Endothelial cell of umbilical vein (primary cell): ENCODE results near the gene CACNA1B. TPM values are rescaled to one million over a fixed set of nuclear protein-coding genes. Genes with fewer than 3 reads are reported as not detected.

Source experiments
- BruUV-seq: library from RNA; stranded (reverse); fragments of 400-500 nt; replicated peaks from 2 replicates; lab custom pipeline; 2021; lab: Mats Ljungman, UMichigan
- CTCF ChIA-PET: fragments of 300-600, 350-600 bp; sonication (Branson Sonifier 250); formaldehyde crosslinking; loops from one replicate; lab custom pipeline; 2021; ENCODE audit warnings: antibody characterized with exemption, inconsistent platforms; lab: Charles Lee
- POLR2A ChIA-PET: fragments of 300-600, 350-600 bp; sonication (Branson Sonifier 250); formaldehyde crosslinking; loops from one replicate; lab custom pipeline; 2021; ENCODE audit warnings: antibody characterized with exemption, inconsistent platforms; lab: Charles Lee
- DNase-seq: peaks from one replicate; pipeline ENCODE4 v3.0.0-alpha.2; 2011; ENCODE audit warnings: low read depth, low spot score
- FAIRE-seq: peaks from 2 replicates; lab custom pipeline; 2011; peaks lifted over from hg19 to GRCh38; lab: Jason Lieb, UNC
- H2AFZ ChIP-seq: 2 replicates; pipeline ENCODE4 v1.6.0; 2012; ENCODE audit warnings: low read depth, low read length, control low read depth, inconsistent platforms
- H3K27ac ChIP-seq: 2 replicates; pipeline ENCODE4 v1.5.1; 2011; ENCODE audit warnings: low read depth, mild to moderate bottlenecking, control low read depth, low read length, moderate library complexity; ENCODE audit not compliant: insufficient read depth
- H3K27me3 ChIP-seq, 2 experiments: 2 replicates each; pipeline versions ENCODE4 v1.6.0 to v1.6.1; 2011; ENCODE audit warnings: low read length in 2 of 2, mixed read lengths in 1 of 2; ENCODE audit not compliant: control insufficient read depth in 2 of 2, insufficient read depth in 2 of 2
- H3K36me3 ChIP-seq, 2 experiments: 2 replicates in 1 of 2; 3 replicates in 1 of 2; pipeline ENCODE4 v1.5.1; 2011; ENCODE audit warnings: low read length in 2 of 2, mild to moderate bottlenecking in 1 of 2, moderate library complexity in 1 of 2; ENCODE audit not compliant: control insufficient read depth in 2 of 2, insufficient read depth in 2 of 2; ENCODE audit errors: extremely low read depth in 1 of 2
- H3K4me1 ChIP-seq: 3 replicates; pipeline ENCODE4 v1.5.1; 2011; ENCODE audit warnings: mild to moderate bottlenecking, low read length; ENCODE audit not compliant: control insufficient read depth, insufficient read depth; ENCODE audit errors: extremely low read depth
- H3K4me2 ChIP-seq: 2 replicates; pipeline ENCODE4 v1.6.1; 2011; ENCODE audit warnings: low read length, control low read depth, mixed read lengths; ENCODE audit not compliant: insufficient read depth
- H3K4me3 ChIP-seq, 3 experiments: fragments of 200-600 bp in 1 of 3; sonication (generic), shearing (Covaris generic) in 1 of 3; replicated peaks in 1 of 3; 2 replicates each; pipeline ENCODE4 v1.5.1; 2011 to 2016; ENCODE audit warnings: control low read depth in 3 of 3, low read length in 3 of 3, mild to moderate bottlenecking in 2 of 3, inconsistent platforms in 1 of 3, low read depth in 1 of 3, moderate library complexity in 1 of 3; ENCODE audit not compliant: insufficient read depth in 1 of 3
- H3K79me2 ChIP-seq: 2 replicates; pipeline ENCODE4 v1.6.0; 2012; ENCODE audit warnings: low read length, inconsistent platforms; ENCODE audit not compliant: control insufficient read depth, insufficient read depth
- H3K9ac ChIP-seq: replicated peaks from 2 replicates; pipeline ENCODE3; 2011; ENCODE audit warnings: low read length, control low read depth; ENCODE audit not compliant: insufficient read depth; ENCODE audit errors: extremely low read depth
- H3K9me1 ChIP-seq: replicated peaks from 3 replicates; pipeline ENCODE4 v1.6.0; 2011; ENCODE audit warnings: mild to moderate bottlenecking, low read length; ENCODE audit not compliant: control insufficient read depth, insufficient read depth; ENCODE audit errors: extremely low read depth
- H3K9me3 ChIP-seq: replicated peaks from 2 replicates; pipeline ENCODE4 v1.5.1; 2012; ENCODE audit warnings: low read length, inconsistent platforms; ENCODE audit not compliant: control insufficient read depth, insufficient read depth
- H4K20me1 ChIP-seq: replicated peaks from 2 replicates; pipeline ENCODE3; 2011; ENCODE audit warnings: mild to moderate bottlenecking, low read length; ENCODE audit not compliant: control insufficient read depth, insufficient read depth; ENCODE audit errors: extremely low read depth
- EZH2 ChIP-seq: IDR thresholded peaks from 2 replicates; pipeline ENCODE4 v1.6.1; 2012; ENCODE audit warnings: borderline replicate concordance, low read depth, mild to moderate bottlenecking, moderate library complexity, low read length, inconsistent platforms; ENCODE audit not compliant: severe bottlenecking
- FOS ChIP-seq: IDR thresholded peaks from 2 replicates; pipeline ENCODE4 v1.6.1; 2011; ENCODE audit warnings: mild to moderate bottlenecking, low read length, moderate library complexity, borderline replicate concordance; ENCODE audit not compliant: insufficient read depth
- GATA2 ChIP-seq: IDR thresholded peaks from 2 replicates; pipeline ENCODE4 v1.7.0; 2011; ENCODE audit warnings: low read depth, mild to moderate bottlenecking, moderate library complexity, mixed read lengths, low read length; ENCODE audit not compliant: insufficient read length, insufficient read depth
- JUN ChIP-seq: IDR thresholded peaks from 2 replicates; pipeline ENCODE4 v1.6.1; 2011; ENCODE audit warnings: borderline replicate concordance, low read depth; ENCODE audit not compliant: insufficient read length, insufficient read depth
- MYC ChIP-seq: IDR thresholded peaks from one replicate; pipeline ENCODE4 v1.6.1; 2011; ENCODE audit warnings: mild to moderate bottlenecking, low read depth, low read length
- POLR2A ChIP-seq: IDR thresholded peaks from 2 replicates; pipeline ENCODE4 v1.6.1; 2012; ENCODE audit warnings: low read depth, mild to moderate bottlenecking, control low read depth, low read length
- POLR2AphosphoS5 ChIP-seq: IDR thresholded peaks from 2 replicates; pipeline ENCODE4 v1.6.1; 2012; ENCODE audit warnings: low read depth, mild to moderate bottlenecking, control low read depth, low read length, moderate library complexity; ENCODE audit not compliant: insufficient read depth
- dilution Hi-C: fragments of 300-500 bp; cut with MboI; formaldehyde crosslinking; loops from one replicate; pipeline ENCODE4 v1.15.0; 2019; ENCODE audit warnings: low sequenced_read_pairs; ENCODE audit not compliant: extremely low pct_ligation_motif_present
- intact Hi-C: fragments of 100-400 bp; cut with micrococcal nuclease; formaldehyde crosslinking; loops from one replicate; pipeline ENCODE4 v1.10.0; 2022
- polyA plus RNA-seq, 4 experiments: library from polyadenylated mRNA; depleted of rRNA in 3 of 4; stranded (reverse) in 3 of 4; unstranded in 1 of 4; fragments of >200 nt; gene quantifications; 2 replicates each; pipeline versions ENCODE4 v1.2.1 to v1.2.3, GENCODE V29; 2011 to 2012; ENCODE audit warnings: missing spikeins in 1 of 4
- total RNA-seq: library from RNA; stranded (reverse); gene quantifications from 2 replicates; pipeline ENCODE4 v1.2.3, GENCODE V29; 2021
- TF ChIP-seq, protein P1 (sequence below): IDR thresholded peaks from 2 replicates; pipeline ENCODE4 v1.6.1; 2011; ENCODE audit not compliant: insufficient read depth, insufficient read length
- TF ChIP-seq, protein P2 (sequence below), 2 donors: IDR thresholded peaks; 1 replicate in 1 of 2; 2 replicates in 1 of 2; pipeline ENCODE4 v1.5.1; 2011; ENCODE audit warnings: low read length in 2 of 2, mild to moderate bottlenecking in 2 of 2, moderate library complexity in 2 of 2, control low read depth in 1 of 2, inconsistent platforms in 1 of 2, low read depth in 1 of 2; ENCODE audit not compliant: insufficient read depth in 1 of 2; ENCODE audit errors: extremely low read depth in 1 of 2

Gene CACNA1B
- total and polyA plus RNA-seq, 2 donors (not counting 3 experiments of a cell fraction or from before 2014, with no cell fraction given) = 0.11 to 0.41 TPM

GRCh38 chr9:137892424-137893191, 15.0 kb downstream of the CACNA1B start:
- BruUV-seq = no TSS peak
- no peak overlapping the region for H3K4me3 ChIP-seq
- H3K27me3 ChIP-seq = no peaks in the 10 kb centered on the region
- TF ChIP-seq FOS (no peak), POLR2AphosphoS5 (no peak), JUN (no peak), POLR2A (no peak), EZH2 (no peak), GATA2 (no peak), MYC (no peak)
- TF ChIP-seq, protein P1, sequence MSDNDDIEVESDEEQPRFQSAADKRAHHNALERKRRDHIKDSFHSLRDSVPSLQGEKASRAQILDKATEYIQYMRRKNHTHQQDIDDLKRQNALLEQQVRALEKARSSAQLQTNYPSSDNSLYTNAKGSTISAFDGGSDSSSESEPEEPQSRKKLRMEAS = no peak
- TF ChIP-seq, protein P2, sequence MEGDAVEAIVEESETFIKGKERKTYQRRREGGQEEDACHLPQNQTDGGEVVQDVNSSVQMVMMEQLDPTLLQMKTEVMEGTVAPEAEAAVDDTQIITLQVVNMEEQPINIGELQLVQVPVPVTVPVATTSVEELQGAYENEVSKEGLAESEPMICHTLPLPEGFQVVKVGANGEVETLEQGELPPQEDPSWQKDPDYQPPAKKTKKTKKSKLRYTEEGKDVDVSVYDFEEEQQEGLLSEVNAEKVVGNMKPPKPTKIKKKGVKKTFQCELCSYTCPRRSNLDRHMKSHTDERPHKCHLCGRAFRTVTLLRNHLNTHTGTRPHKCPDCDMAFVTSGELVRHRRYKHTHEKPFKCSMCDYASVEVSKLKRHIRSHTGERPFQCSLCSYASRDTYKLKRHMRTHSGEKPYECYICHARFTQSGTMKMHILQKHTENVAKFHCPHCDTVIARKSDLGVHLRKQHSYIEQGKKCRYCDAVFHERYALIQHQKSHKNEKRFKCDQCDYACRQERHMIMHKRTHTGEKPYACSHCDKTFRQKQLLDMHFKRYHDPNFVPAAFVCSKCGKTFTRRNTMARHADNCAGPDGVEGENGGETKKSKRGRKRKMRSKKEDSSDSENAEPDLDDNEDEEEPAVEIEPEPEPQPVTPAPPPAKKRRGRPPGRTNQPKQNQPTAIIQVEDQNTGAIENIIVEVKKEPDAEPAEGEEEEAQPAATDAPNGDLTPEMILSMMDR (IDR thresholded peaks at IDR 0.05; ENCODE audit: extremely low read depth in 1 of 2, insufficient read depth in 1 of 2, low read depth in 1 of 2, low read length in 2 of 2) = no peak
- CTCF ChIA-PET = interaction anchor here (0.6 kb wide), 1 partner anchor 27 kb away, joined by 3 read pairs; no protein-coding TSS in a partner anchor
- no peaks in the 10 kb centered on the region for H3K36me3 ChIP-seq
- no peak overlapping the region for H2AFZ ChIP-seq
- no peak for DNase-seq
- no peak overlapping the region for H3K9ac ChIP-seq
- H3K4me1 ChIP-seq = no peaks in the 10 kb centered on the region
- intact Hi-C loops (no loop called here), dilution Hi-C loops (no loop called here)
- POLR2A ChIA-PET = no interaction called here
- no peaks in the 10 kb centered on the region for H4K20me1 ChIP-seq
- H3K9me1 ChIP-seq = no peaks in the 10 kb centered on the region
- no peaks in the 10 kb centered on the region for H3K79me2 ChIP-seq
- no peak overlapping the region for H3K27ac ChIP-seq
- H3K4me2 ChIP-seq = no peak overlapping the region
- H3K9me3 ChIP-seq = no peaks in the 10 kb centered on the region
- no peak for FAIRE-seq
